GM12878 (cell line): ENCODE data around the gene ARAP2. TPM values are rescaled to one million over a fixed set of nuclear protein-coding genes. Genes with fewer than 3 reads are reported as not detected.
"Not testable (repeated sequence)": the region's sequence is repeated elsewhere in the genome, so short reads cannot be mapped to it uniquely, and the experiment has no call there.

Experiments
- ATAC-seq: fragments of 200-7000 bp; cut with Tn5 transposase; 3 replicates; pipeline ENCODE4 v1.9.1; 2020; ENCODE audit warnings: mild to moderate bottlenecking, moderate library complexity
- BruUV-seq: library from RNA; stranded (reverse); fragments of 400-500 nt; replicated peaks from 2 replicates; lab custom pipeline; 2021; lab: Mats Ljungman, UMichigan
- CTCF ChIA-PET: fragments of 300-600 bp; sonication (Branson Sonifier 250); formaldehyde crosslinking; extraction: SDS; loops from one replicate; lab custom pipeline; 2021; ENCODE audit warnings: inconsistent platforms; lab: Yijun Ruan, JAX
- POLR2A ChIA-PET: fragments of 350-600 bp; formaldehyde crosslinking; extraction: SDS; loops from one replicate; lab custom pipeline; 2021; ENCODE audit warnings: inconsistent platforms; lab: Charles Lee
- RAD21 ChIA-PET: fragments of 300-600 bp; sonication (Branson Sonifier 250); formaldehyde crosslinking; loops from one replicate; lab custom pipeline; 2023; ENCODE audit warnings: antibody characterized with exemption; ENCODE audit not compliant: unreplicated experiment; lab: Charles Lee
- SMC1A ChIA-PET: fragments of 300-600 bp; sonication (Branson Sonifier 250); formaldehyde crosslinking; loops from one replicate; lab custom pipeline; 2023; ENCODE audit not compliant: unreplicated experiment, uncharacterized antibody; lab: Charles Lee
- DNase-seq: peaks from one replicate; pipeline ENCODE4 v3.0.0-alpha.2; 2011; ENCODE audit warnings: low read depth, low spot score
- FAIRE-seq: peaks from 3 replicates; lab custom pipeline; 2011; peaks lifted over from hg19 to GRCh38; lab: Jason Lieb, UNC
- H2AFZ ChIP-seq: 2 replicates; pipeline ENCODE4 v1.6.0; 2011; ENCODE audit warnings: low read depth, low read length, control low read depth; ENCODE audit not compliant: control insufficient read depth
- H3K27ac ChIP-seq: 2 replicates; pipeline ENCODE4 v1.5.1; 2011; ENCODE audit warnings: control low read depth; ENCODE audit not compliant: control insufficient read depth, insufficient read depth
- H3K27me3 ChIP-seq, 2 experiments: replicated peaks in 1 of 2; 2 replicates each; pipeline versions ENCODE4 v1.6.0 to v1.6.1; 2011; ENCODE audit warnings: low read length in 1 of 2; ENCODE audit not compliant: control insufficient read depth in 2 of 2, insufficient read depth in 2 of 2
- H3K36me3 ChIP-seq, 2 experiments: 2 replicates each; pipeline ENCODE4 v1.5.1; 2011; ENCODE audit warnings: low read length in 1 of 2; ENCODE audit not compliant: control insufficient read depth in 2 of 2, insufficient read depth in 2 of 2
- H3K4me1 ChIP-seq: 2 replicates; pipeline ENCODE4 v1.6.1; 2011; ENCODE audit warnings: mild to moderate bottlenecking, low read length, moderate library complexity, mixed read lengths; ENCODE audit not compliant: control insufficient read depth, insufficient read depth
- H3K4me2 ChIP-seq: 2 replicates; pipeline ENCODE4 v1.6.0; 2011; ENCODE audit warnings: control low read depth; ENCODE audit not compliant: control insufficient read depth, insufficient read depth
- H3K4me3 ChIP-seq: fragments of 200-600 bp; sonication (generic); 2 replicates; pipeline ENCODE4 v1.5.1; 2016
- H3K79me2 ChIP-seq: 2 replicates; pipeline ENCODE4 v1.6.0; 2011; ENCODE audit warnings: low read length; ENCODE audit not compliant: control insufficient read depth, insufficient read depth
- H3K9ac ChIP-seq: 2 replicates; pipeline ENCODE4 v1.8.0; 2011; ENCODE audit warnings: low read length, control low read depth, mixed read lengths; ENCODE audit not compliant: control insufficient read depth, insufficient read depth
- H3K9me3 ChIP-seq: replicated peaks from 3 replicates; pipeline ENCODE4 v1.5.1; 2011; ENCODE audit warnings: mild to moderate bottlenecking, low read length; ENCODE audit not compliant: control insufficient read depth, insufficient read depth
- H4K20me1 ChIP-seq: 2 replicates; pipeline ENCODE4 v1.6.0; 2011; ENCODE audit not compliant: control insufficient read depth, insufficient read depth
- DPF2 ChIP-seq: fragments of 450-650 bp; IDR thresholded peaks from 2 replicates; pipeline ENCODE4 v1.6.1; 2017; ENCODE audit warnings: mild to moderate bottlenecking
- HCFC1 ChIP-seq: fragments of 150-350 bp; IDR thresholded peaks from 2 replicates; pipeline ENCODE4 v1.6.1; 2014; ENCODE audit warnings: low read length
- MEF2A ChIP-seq: IDR thresholded peaks from 2 replicates; pipeline ENCODE4 v1.6.1; 2011; ENCODE audit warnings: low read depth, mild to moderate bottlenecking, low read length, moderate library complexity; ENCODE audit not compliant: insufficient read depth
- MYB ChIP-seq: fragments of 150-350 bp; IDR thresholded peaks from 2 replicates; pipeline ENCODE4 v1.6.1; 2014; ENCODE audit warnings: mild to moderate bottlenecking, low read depth, low read length, borderline replicate concordance
- PAX5 ChIP-seq: IDR thresholded peaks from 2 replicates; pipeline ENCODE4 v1.6.1; 2011; ENCODE audit warnings: low read depth, low read length, borderline replicate concordance
- RFX5 ChIP-seq: IDR thresholded peaks from 2 replicates; pipeline ENCODE4 v1.6.1; 2011; ENCODE audit warnings: low read depth, low read length, improper control_type of control experiment
- SIX5 ChIP-seq: IDR thresholded peaks from 2 replicates; pipeline ENCODE4 v1.6.1; 2011; ENCODE audit warnings: mild to moderate bottlenecking, low read depth, low read length, moderate library complexity; ENCODE audit not compliant: severe bottlenecking
- SRF ChIP-seq, 2 experiments: IDR thresholded peaks; 2 replicates each; pipeline ENCODE4 v1.6.1; 2011; ENCODE audit warnings: low read depth in 2 of 2, low read length in 2 of 2, mild to moderate bottlenecking in 1 of 2, moderate library complexity in 1 of 2
- WRNIP1 ChIP-seq: IDR thresholded peaks from 2 replicates; pipeline ENCODE4 v1.6.1; 2011; ENCODE audit warnings: low read depth, low read length, improper control_type of control experiment, borderline replicate concordance
- WGBS: methylation state at CpG from one replicate; pipeline ENCODE4 v1.1.6; 2016; ENCODE audit warnings: low lambda C conversion rate; ENCODE audit not compliant: insufficient replicate concordance, insufficient coverage; ENCODE audit errors: missing lambda C conversion rate; 5-methylcytosine and 5-hydroxymethylcytosine counted together
- in situ Hi-C: fragments of 300-500 bp; cut with MboI; formaldehyde crosslinking; loops from 9 replicates; pipeline ENCODE4 v1.14.3; 2018; ENCODE audit warnings: mixed read lengths
- intact Hi-C: fragments of 100-400 bp; cut with micrococcal nuclease; formaldehyde crosslinking; loops from one replicate; pipeline ENCODE4 v1.14.2; 2022; ENCODE audit not compliant: unreplicated experiment
- polyA plus RNA-seq, 11 experiments: library from polyadenylated mRNA; depleted of rRNA in 4 of 11; unstranded in 6 of 11; stranded (reverse) in 5 of 11; fragments of >200 nt; fragmentation: Nextera tagmentation in 4 of 11; fragmentation: Illumina TruSeq in 1 of 11; extraction: Ambion mirVana in 4 of 11; extraction: Trizol in 1 of 11; gene quantifications; 1 replicate in 1 of 11; 2 replicates in 10 of 11; pipeline versions ENCODE4 v1.2.1 to v1.2.3, GENCODE V29; 2011 to 2016; ENCODE audit warnings: inconsistent platforms in 2 of 11, missing spikeins in 2 of 11, low read depth in 1 of 11
- total RNA-seq, 4 experiments: library from RNA; depleted of rRNA in 3 of 4; stranded (reverse); fragments of >200 nt in 3 of 4; fragmentation: Illumina TruSeq in 1 of 4; extraction: Trizol in 1 of 4; gene quantifications; 2 replicates each; pipeline versions ENCODE4 v1.2.1 to v1.2.3, GENCODE V29; 2013 to 2021
- TF ChIP-seq, protein P1 (sequence below): fragments of 150-350 bp; IDR thresholded peaks from 2 replicates; pipeline ENCODE4 v1.6.1; 2014; ENCODE audit warnings: mild to moderate bottlenecking, low read depth, low read length
- TF ChIP-seq, protein P2 (sequence below): fragments of 450-650 bp; IDR thresholded peaks from 2 replicates; pipeline ENCODE4 v1.6.1; 2018; ENCODE audit warnings: borderline replicate concordance, mild to moderate bottlenecking; ENCODE audit not compliant: partially characterized antibody

Gene ARAP2
- total and polyA plus RNA-seq, 10 of the 15 experiments (the other 5 are each of a cell fraction or from before 2014, with no cell fraction given): 5.4 to 36.1 (median 12.2) TPM

DNA sequence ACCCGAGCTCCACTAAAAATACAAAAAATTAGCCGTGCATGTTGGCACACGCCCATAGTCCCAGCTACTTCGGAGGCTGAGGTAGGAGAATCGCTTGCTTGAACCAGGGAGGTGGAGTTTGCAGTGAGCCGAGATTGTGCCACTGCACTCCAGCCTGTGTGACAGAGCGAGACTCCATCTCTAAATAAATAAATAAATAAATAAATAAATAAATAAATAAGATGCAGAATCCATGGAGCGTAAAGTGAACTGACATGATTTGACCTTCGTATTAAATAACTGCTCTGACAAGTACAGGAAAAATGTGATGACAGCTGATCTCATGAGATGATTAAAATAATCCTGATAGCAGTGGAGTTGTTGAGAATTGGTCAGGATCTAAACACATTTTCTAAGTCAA lies 62.0 kb downstream of the ARAP2 start:
- H2AFZ ChIP-seq, H3K27ac ChIP-seq, FAIRE-seq, H3K4me2 ChIP-seq, intact Hi-C loops, DNase-seq, RAD21 ChIA-PET, BruUV-seq, H3K9me3 ChIP-seq, H3K79me2 ChIP-seq, H3K27me3 ChIP-seq, POLR2A ChIA-PET, H3K36me3 ChIP-seq, ATAC-seq, H3K4me3 ChIP-seq, H3K9ac ChIP-seq, H4K20me1 ChIP-seq, H3K4me1 ChIP-seq: not testable (repeated sequence)
- in situ Hi-C loops: loop anchor here (25.0 kb wide), 1 partner anchor 1205 kb away; no protein-coding TSS in a partner anchor
- 99% methylated on average over 9 of the region's 9 CpGs for WGBS
- CTCF ChIA-PET: interaction anchor here (1.4 to 4.5 kb wide), 2 partner anchors 55 to 216 kb away, joined by 3 to 36 read pairs; no protein-coding TSS in a partner anchor
- SMC1A ChIA-PET: interaction anchor here (0.9 to 2.2 kb wide), 4 partner anchors 18 to 217 kb away, joined by 3 to 10 read pairs (median 4); no protein-coding TSS in a partner anchor

DNA sequence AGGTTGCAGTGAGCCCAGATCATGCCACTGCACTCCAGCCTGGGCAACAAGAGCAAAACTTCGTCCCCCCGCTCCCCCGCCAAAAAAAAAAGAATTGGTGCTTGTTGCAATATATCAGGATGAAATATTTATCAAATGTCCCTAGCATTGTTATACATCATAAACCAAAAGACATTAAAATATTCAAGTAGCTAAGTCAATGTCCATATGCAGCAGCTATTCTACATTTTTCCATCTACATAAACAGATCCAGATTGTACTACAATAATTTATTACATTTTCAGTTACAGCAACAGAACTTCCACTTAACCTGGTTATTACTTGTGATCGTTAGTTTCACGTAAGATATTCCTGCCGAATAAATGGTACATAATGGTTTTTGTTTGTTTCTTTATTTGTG lies 64.1 kb downstream of the ARAP2 start:
- DNase-seq (no peak), ATAC-seq (no peak), FAIRE-seq (no peak)
- no peak overlapping the region for H3K4me2 ChIP-seq
- POLR2A ChIA-PET: no interaction called here
- no peaks in the 10 kb centered on the region for H3K27me3 ChIP-seq
- in situ Hi-C loops: loop anchor here (25.0 kb wide), 1 partner anchor 1207 kb away; no protein-coding TSS in a partner anchor
- no peaks in the 10 kb centered on the region for H3K9me3 ChIP-seq
- 97% methylated on average over 6 of the region's 6 CpGs for WGBS
- TF ChIP-seq PAX5 (no peak), RFX5 (no peak), DPF2 (no peak), SIX5 (no peak), SRF (IDR thresholded peaks at IDR 0.05; ENCODE audit: low read depth in 2 of 2, low read length in 2 of 2) (no peak), MYB (no peak), MEF2A (no peak), HCFC1 (no peak), WRNIP1 (no peak)
- TF ChIP-seq, protein P1, sequence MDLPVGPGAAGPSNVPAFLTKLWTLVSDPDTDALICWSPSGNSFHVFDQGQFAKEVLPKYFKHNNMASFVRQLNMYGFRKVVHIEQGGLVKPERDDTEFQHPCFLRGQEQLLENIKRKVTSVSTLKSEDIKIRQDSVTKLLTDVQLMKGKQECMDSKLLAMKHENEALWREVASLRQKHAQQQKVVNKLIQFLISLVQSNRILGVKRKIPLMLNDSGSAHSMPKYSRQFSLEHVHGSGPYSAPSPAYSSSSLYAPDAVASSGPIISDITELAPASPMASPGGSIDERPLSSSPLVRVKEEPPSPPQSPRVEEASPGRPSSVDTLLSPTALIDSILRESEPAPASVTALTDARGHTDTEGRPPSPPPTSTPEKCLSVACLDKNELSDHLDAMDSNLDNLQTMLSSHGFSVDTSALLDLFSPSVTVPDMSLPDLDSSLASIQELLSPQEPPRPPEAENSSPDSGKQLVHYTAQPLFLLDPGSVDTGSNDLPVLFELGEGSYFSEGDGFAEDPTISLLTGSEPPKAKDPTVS: no peak
- TF ChIP-seq, protein P2, sequence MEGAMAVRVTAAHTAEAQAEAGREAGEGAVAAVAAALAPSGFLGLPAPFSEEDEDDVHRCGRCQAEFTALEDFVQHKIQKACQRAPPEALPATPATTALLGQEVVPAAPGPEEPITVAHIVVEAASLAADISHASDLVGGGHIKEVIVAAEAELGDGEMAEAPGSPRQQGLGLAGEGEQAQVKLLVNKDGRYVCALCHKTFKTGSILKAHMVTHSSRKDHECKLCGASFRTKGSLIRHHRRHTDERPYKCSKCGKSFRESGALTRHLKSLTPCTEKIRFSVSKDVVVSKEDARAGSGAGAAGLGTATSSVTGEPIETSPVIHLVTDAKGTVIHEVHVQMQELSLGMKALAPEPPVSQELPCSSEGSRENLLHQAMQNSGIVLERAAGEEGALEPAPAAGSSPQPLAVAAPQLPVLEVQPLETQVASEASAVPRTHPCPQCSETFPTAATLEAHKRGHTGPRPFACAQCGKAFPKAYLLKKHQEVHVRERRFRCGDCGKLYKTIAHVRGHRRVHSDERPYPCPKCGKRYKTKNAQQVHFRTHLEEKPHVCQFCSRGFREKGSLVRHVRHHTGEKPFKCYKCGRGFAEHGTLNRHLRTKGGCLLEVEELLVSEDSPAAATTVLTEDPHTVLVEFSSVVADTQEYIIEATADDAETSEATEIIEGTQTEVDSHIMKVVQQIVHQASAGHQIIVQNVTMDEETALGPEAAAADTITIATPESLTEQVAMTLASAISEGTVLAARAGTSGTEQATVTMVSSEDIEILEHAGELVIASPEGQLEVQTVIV: no peak
- H3K36me3 ChIP-seq: peaks cover 0 to 6% of the 10 kb centered on the region in 2 experiments; a peak in 2 of 4 replicates
- CTCF ChIA-PET: interaction anchor here (0.9 to 4.5 kb wide), 3 partner anchors 13 to 222 kb away, joined by 4 to 36 read pairs (median 5); no protein-coding TSS in a partner anchor
- intact Hi-C loops: no loop called here
- SMC1A ChIA-PET: interaction anchor here (1.0 to 2.2 kb wide), 3 partner anchors 70 to 219 kb away, joined by 3 to 10 read pairs (median 4); no protein-coding TSS in a partner anchor
- H4K20me1 ChIP-seq: no peaks in the 10 kb centered on the region
- no peaks in the 10 kb centered on the region for H3K79me2 ChIP-seq
- H3K4me3 ChIP-seq: no peak overlapping the region
- H3K9ac ChIP-seq: no peak overlapping the region
- H3K4me1 ChIP-seq: peaks cover 3% of the 10 kb centered on the region; the same call in 1 of the 2 replicates
- no peak overlapping the region for H3K27ac ChIP-seq
- RAD21 ChIA-PET: interaction anchor here (0.5 to 0.9 kb wide), 2 partner anchors 103 to 245 kb away, joined by 3 read pairs; no protein-coding TSS in a partner anchor
- H2AFZ ChIP-seq: no peak overlapping the region
- BruUV-seq: no TSS peak
